ENCODE measurements around the gene TMEM272. TPM values are rescaled to one million over a fixed set of nuclear protein-coding genes. Genes with fewer than 3 reads are reported as not detected.

The TMEM272 gene
- total and polyA plus RNA-seq, 7 donors: under 0.01 to 0.28 TPM; not detected in 5

DNA sequence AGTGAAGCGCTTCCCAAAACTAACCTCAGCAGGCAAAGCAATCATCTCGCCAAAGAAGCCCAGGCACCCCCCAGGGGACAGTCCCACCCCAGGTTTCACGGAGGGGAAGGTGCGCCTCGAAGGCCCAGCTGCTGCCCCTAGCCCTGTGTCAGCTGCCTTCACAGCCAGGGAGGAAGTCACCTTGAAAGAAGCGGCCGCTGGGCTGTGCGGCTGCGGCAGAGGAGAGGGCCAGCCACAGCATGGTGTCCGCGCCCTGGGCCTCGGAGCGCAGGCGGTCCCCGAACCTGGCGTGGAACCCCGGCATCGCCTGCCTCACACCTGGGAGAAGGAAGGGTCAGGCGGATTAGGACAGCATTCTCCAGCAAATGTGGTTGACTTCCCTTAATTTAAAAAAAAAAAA lies 76.0 kb downstream of the TMEM272 start:
- WGBS, 2 donors: 96 to 97% methylated on average over 19 of the region's 19 CpGs
- Histone ChIP-seq H3K27ac (peak overlapping the region; percentile 63 to 72 (median 68)), H3K27me3 (no peaks in the 10 kb centered on the region), H3K4me1 (peaks cover 0 to 30% (median 17%) of the 10 kb centered on the region in 4 donors), H3K4me3 (no peak overlapping the region), H3K9me3 (no peaks in the 10 kb centered on the region), H3K36me3 (peaks cover 0 to 14% (median 0%) of the 10 kb centered on the region in 4 donors)
- intact Hi-C loops (cut with DNase I): no loop called here
- DNase-seq: no peak
- TF ChIP-seq, protein P1, sequence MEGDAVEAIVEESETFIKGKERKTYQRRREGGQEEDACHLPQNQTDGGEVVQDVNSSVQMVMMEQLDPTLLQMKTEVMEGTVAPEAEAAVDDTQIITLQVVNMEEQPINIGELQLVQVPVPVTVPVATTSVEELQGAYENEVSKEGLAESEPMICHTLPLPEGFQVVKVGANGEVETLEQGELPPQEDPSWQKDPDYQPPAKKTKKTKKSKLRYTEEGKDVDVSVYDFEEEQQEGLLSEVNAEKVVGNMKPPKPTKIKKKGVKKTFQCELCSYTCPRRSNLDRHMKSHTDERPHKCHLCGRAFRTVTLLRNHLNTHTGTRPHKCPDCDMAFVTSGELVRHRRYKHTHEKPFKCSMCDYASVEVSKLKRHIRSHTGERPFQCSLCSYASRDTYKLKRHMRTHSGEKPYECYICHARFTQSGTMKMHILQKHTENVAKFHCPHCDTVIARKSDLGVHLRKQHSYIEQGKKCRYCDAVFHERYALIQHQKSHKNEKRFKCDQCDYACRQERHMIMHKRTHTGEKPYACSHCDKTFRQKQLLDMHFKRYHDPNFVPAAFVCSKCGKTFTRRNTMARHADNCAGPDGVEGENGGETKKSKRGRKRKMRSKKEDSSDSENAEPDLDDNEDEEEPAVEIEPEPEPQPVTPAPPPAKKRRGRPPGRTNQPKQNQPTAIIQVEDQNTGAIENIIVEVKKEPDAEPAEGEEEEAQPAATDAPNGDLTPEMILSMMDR (IDR thresholded peaks at IDR 0.05): no peak
- TF ChIP-seq POLR2AphosphoS5 (IDR thresholded peaks at IDR 0.05): no peak
- TF ChIP-seq POLR2A (IDR thresholded peaks at IDR 0.05): no peak
- no peak for TF ChIP-seq EP300 (IDR thresholded peaks at IDR 0.05)

DNA sequence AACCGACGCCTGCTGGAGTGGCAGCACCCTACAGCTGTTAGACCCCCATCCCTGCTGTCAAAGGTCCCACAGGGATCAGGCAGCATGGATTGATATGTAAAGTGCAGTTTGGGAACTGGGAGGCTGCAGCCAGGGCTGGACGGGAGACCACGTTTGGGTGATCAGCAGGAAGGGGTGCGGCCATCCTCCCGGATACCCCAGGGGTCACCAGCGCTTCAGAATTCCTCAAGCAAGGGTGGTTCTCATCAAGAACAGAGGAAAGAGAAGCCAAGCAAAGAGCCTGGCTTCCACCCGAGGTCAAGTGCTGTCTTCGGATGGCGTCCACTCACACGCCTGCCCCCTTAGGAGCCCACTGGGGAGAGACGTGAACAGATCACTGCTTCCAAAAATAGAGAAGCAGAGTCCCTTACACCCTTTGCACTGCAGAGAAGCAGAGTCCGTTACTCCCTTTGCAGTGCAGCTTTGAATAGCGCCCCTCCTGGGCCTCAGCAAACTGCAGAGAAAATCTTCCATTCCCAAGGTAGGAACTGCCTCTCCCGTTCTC lies 76.5 kb downstream of the TMEM272 start:
- Histone ChIP-seq H3K27ac (peak overlapping the region; percentile 63 to 72 (median 68)), H3K36me3 (peaks cover 0 to 14% (median 0%) of the 10 kb centered on the region in 4 donors), H3K27me3 (no peaks in the 10 kb centered on the region), H3K9me3 (no peaks in the 10 kb centered on the region), H3K4me1 (peaks cover 0 to 30% (median 18%) of the 10 kb centered on the region in 4 donors), H3K4me3 (no peak overlapping the region)
- WGBS, 2 donors: 90 to 93% methylated on average over 15 of the region's 15 CpGs
- no peak for DNase-seq
- intact Hi-C loops (cut with DNase I): no loop called here
- no peak for TF ChIP-seq EP300 (IDR thresholded peaks at IDR 0.05)
- no peak for TF ChIP-seq POLR2A (IDR thresholded peaks at IDR 0.05)
- TF ChIP-seq, protein P1 (IDR thresholded peaks at IDR 0.05): no peak
- TF ChIP-seq POLR2AphosphoS5 (IDR thresholded peaks at IDR 0.05): no peak

DNA sequence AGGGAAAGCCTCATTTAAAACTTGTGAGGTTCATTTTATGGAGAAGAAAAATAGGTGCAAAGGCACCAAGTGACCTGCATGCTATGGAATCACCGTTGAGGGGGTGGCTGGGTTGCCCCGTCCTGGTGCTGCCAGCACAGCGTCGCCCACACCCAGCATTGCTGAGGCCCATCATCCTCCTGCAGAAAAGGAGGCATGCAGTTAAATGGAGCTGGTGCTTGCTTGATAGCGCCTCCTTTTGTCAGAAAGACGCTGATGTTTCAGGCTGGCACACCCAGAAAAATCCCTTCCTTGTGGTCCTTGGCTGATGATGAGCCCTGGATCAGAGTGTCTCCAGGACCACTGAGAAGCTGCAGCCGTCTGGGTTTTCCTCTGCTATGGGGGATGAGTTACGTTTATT lies 77.9 kb downstream of the TMEM272 start:
- DNase-seq: no peak
- intact Hi-C loops (cut with DNase I): no loop called here
- no peaks in the 10 kb centered on the region for H3K27me3 ChIP-seq
- H3K27ac ChIP-seq: no peak overlapping the region
- TF ChIP-seq POLR2AphosphoS5 (IDR thresholded peaks at IDR 0.05) (no peak), POLR2A (IDR thresholded peaks at IDR 0.05) (no peak), EP300 (IDR thresholded peaks at IDR 0.05) (no peak)
- TF ChIP-seq, protein P1 (IDR thresholded peaks at IDR 0.05): no peak
- H3K4me1 ChIP-seq: peaks cover 0 to 30% (median 18%) of the 10 kb centered on the region in 4 donors
- 93 to 96% methylated on average over 8 of the region's 8 CpGs for WGBS, 2 donors
- H3K36me3 ChIP-seq: peaks cover 0 to 14% (median 0%) of the 10 kb centered on the region in 4 donors
- no peak overlapping the region for H3K4me3 ChIP-seq
- no peaks in the 10 kb centered on the region for H3K9me3 ChIP-seq

DNA sequence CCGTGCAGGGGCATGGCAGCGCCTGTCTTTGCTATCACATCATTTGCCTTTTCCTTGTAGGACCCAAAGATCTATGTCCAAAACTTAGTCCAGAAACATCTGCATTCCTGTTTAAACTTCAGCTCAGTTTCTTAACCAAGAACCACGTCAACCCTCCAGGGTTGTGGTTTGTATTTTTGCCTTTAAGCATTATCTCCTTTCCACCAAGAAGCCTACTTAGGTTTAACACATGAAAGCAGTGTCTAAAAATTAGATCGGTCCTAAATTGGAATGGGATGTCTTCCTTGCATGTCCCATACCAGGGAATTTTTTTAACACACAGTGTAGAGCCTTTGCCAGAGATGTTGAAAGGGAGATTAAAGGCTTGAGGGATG lies 79.8 kb downstream of the TMEM272 start:
- H3K4me3 ChIP-seq: no peak overlapping the region
- intact Hi-C loops (cut with DNase I): no loop called here
- H3K36me3 ChIP-seq: peaks cover 0 to 22% (median 0%) of the 10 kb centered on the region in 4 donors
- no peaks in the 10 kb centered on the region for H3K9me3 ChIP-seq
- H3K27me3 ChIP-seq: no peaks in the 10 kb centered on the region
- DNase-seq: no peak
- TF ChIP-seq EP300 (IDR thresholded peaks at IDR 0.05) (no peak), POLR2A (IDR thresholded peaks at IDR 0.05) (no peak), POLR2AphosphoS5 (IDR thresholded peaks at IDR 0.05) (no peak)
- TF ChIP-seq, protein P1 (IDR thresholded peaks at IDR 0.05): no peak
- WGBS, 2 donors: 62 to 84% methylated on average over 4 of the region's 4 CpGs
- H3K4me1 ChIP-seq: peaks cover 0 to 23% (median 17%) of the 10 kb centered on the region in 4 donors
- H3K27ac ChIP-seq: peak overlapping the region; percentile 57 to 65 (median 61)
